AG04449 (cell line): ENCODE data around the gene TSPAN5.

ENCODE experiments used
- CTCF ChIA-PET: fragments of 350-600 bp; formaldehyde crosslinking; extraction: SDS; loops from one replicate; lab custom pipeline; 2021; ENCODE audit warnings: antibody characterized with exemption; lab: Yijun Ruan, JAX
- POLR2A ChIA-PET: fragments of 400-600, 350-600 bp; formaldehyde crosslinking; extraction: SDS; loops from one replicate; lab custom pipeline; 2020; ENCODE audit warnings: antibody characterized with exemption, inconsistent platforms; lab: Yijun Ruan, JAX
- DNase-seq: peaks from one replicate; pipeline ENCODE4 v3.0.0-alpha.2; 2010; ENCODE audit warnings: low read depth, low spot score
- H3K4me3 ChIP-seq: 2 replicates; pipeline ENCODE4 v1.5.1; 2011; ENCODE audit warnings: low read depth, mild to moderate bottlenecking, control low read depth, low read length
- CTCF ChIP-seq: IDR thresholded peaks from one replicate; pipeline ENCODE4 v1.5.1; 2011; ENCODE audit warnings: mild to moderate bottlenecking, moderate library complexity, low read length, control low read depth, inconsistent platforms; ENCODE audit not compliant: insufficient read depth; ENCODE audit errors: missing control alignments

Gene TSPAN5

GRCh38 chr4:98605216-98605615 is 53.2 kb downstream of the TSPAN5 start:
- ChIA-PET POLR2A (no interaction called here), CTCF (interaction anchor here (0.6 kb wide), 1 partner anchor 235 kb away, joined by 3 read pairs; no protein-coding TSS in a partner anchor)
- TF ChIP-seq CTCF, result no peak
- no peak for DNase-seq
- H3K4me3 ChIP-seq, result no peak overlapping the region

- no peak for DNase-seq
- ChIA-PET CTCF (no interaction called here), POLR2A (no interaction called here)
- TF ChIP-seq CTCF, result no peak
- H3K4me3 ChIP-seq, result no peak overlapping the region
Measured at GRCh38 chr4:98604723-98605122, 53.7 kb downstream of the TSPAN5 start.

- TF ChIP-seq CTCF, result no peak
- POLR2A ChIA-PET, result no interaction called here
- H3K4me3 ChIP-seq, result no peak overlapping the region
- DNase-seq, result no peak
- CTCF ChIA-PET, result interaction anchor here (1.7 kb wide), 1 partner anchor 15 kb away, joined by 4 read pairs; no protein-coding TSS in a partner anchor
Measured at GRCh38 chr4:98603683-98604521, 54.5 kb downstream of the TSPAN5 start.

- no peak for DNase-seq
- ChIA-PET CTCF (interaction anchor here (1.0 to 1.7 kb wide), 2 partner anchors 17 to 128 kb away, joined by 3 to 4 read pairs; no protein-coding TSS in a partner anchor), POLR2A (no interaction called here)
- no peak overlapping the region for H3K4me3 ChIP-seq
- no peak for TF ChIP-seq CTCF
Measured at GRCh38 chr4:98602270-98602669, 56.1 kb downstream of the TSPAN5 start.

- TF ChIP-seq CTCF, result no peak
- no peak for DNase-seq
- ChIA-PET POLR2A (no interaction called here), CTCF (interaction anchor here (1.0 kb wide), 1 partner anchor 128 kb away, joined by 3 read pairs; no protein-coding TSS in a partner anchor)
- no peak overlapping the region for H3K4me3 ChIP-seq
Measured at GRCh38 chr4:98601708-98602107, 56.7 kb downstream of the TSPAN5 start.

GRCh38 chr4:98599617-98600205 is 58.7 kb downstream of the TSPAN5 start:
- ChIA-PET POLR2A (no interaction called here), CTCF (no interaction called here)
- DNase-seq, result peak; percentile 38

More at GRCh38 chr4:98599617-98600205, 58.7 kb downstream of the TSPAN5 start:
- H3K4me3 ChIP-seq, result no peak overlapping the region
- TF ChIP-seq CTCF, result no peak
